ENCODE measurements around the gene MARK3. TPM values are rescaled to one million over a fixed set of nuclear protein-coding genes. Genes with fewer than 3 reads are reported as not detected.

The MARK3 gene
- total RNA-seq, 1 experiment from 2014 or later: 78.0 TPM

DNA sequence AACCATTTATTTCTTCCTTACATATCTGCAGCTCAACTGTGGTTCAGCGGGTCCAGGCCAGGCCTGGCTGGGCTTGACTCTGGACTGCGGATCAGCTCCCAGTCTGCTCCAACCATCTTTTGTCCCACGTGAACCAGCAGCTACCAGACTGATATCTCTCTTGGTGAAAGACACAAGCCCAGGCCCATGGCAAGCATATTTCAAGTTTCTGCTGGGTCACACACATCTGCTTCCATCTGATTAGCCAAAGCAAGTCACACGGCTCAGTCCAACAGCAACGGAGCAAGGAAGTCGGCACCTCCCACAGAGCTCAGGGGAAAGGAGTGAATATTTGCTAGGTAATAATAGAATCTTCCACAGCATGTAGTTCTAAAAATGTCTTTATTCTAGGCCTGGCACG, 24.7 kb upstream of the MARK3 start:
- H3K4me1 ChIP-seq: no peaks in the 10 kb centered on the region
- TF ChIP-seq, protein P1, sequence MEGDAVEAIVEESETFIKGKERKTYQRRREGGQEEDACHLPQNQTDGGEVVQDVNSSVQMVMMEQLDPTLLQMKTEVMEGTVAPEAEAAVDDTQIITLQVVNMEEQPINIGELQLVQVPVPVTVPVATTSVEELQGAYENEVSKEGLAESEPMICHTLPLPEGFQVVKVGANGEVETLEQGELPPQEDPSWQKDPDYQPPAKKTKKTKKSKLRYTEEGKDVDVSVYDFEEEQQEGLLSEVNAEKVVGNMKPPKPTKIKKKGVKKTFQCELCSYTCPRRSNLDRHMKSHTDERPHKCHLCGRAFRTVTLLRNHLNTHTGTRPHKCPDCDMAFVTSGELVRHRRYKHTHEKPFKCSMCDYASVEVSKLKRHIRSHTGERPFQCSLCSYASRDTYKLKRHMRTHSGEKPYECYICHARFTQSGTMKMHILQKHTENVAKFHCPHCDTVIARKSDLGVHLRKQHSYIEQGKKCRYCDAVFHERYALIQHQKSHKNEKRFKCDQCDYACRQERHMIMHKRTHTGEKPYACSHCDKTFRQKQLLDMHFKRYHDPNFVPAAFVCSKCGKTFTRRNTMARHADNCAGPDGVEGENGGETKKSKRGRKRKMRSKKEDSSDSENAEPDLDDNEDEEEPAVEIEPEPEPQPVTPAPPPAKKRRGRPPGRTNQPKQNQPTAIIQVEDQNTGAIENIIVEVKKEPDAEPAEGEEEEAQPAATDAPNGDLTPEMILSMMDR (IDR thresholded peaks at IDR 0.05; ENCODE audit: insufficient read depth in 1 of 2, low read depth in 1 of 2, low read length in 1 of 2, severe bottlenecking in 1 of 2, unreplicated experiment in 1 of 2): no peak
- peaks cover 27% of the 10 kb centered on the region for H3K9me3 ChIP-seq
- H3K27me3 ChIP-seq (replicated peaks; ENCODE audit: control insufficient read depth, insufficient read depth, low read length): no peaks in the 10 kb centered on the region
- H3K27ac Mint-ChIP-seq (ENCODE audit: unreplicated experiment): no peak overlapping the region
- no peaks in the 10 kb centered on the region for H3K4me1 Mint-ChIP-seq (ENCODE audit: low read depth, unreplicated experiment)
- no peaks in the 10 kb centered on the region for H3K36me3 ChIP-seq (ENCODE audit: control insufficient read depth, insufficient read depth, low read length)
- H3K36me3 Mint-ChIP-seq (ENCODE audit: insufficient read depth, unreplicated experiment): peaks cover 5% of the 10 kb centered on the region
- CTCF ChIA-PET: no interaction called here
- no peak overlapping the region for H3K4me3 Mint-ChIP-seq (ENCODE audit: unreplicated experiment)
- no TSS peak for BruUV-seq (replicated peaks)
- no peak for DNase-seq
- H3K4me3 ChIP-seq (ENCODE audit: low read depth, low read length): no peak overlapping the region
- H3K9me3 Mint-ChIP-seq (ENCODE audit: unreplicated experiment): peaks cover 25% of the 10 kb centered on the region
- peaks cover 3% of the 10 kb centered on the region for H3K27me3 Mint-ChIP-seq (ENCODE audit: insufficient read depth, unreplicated experiment)
- intact Hi-C loops (cut with micrococcal nuclease; ENCODE audit: unreplicated experiment): no loop called here
- POLR2A ChIA-PET: no interaction called here

DNA sequence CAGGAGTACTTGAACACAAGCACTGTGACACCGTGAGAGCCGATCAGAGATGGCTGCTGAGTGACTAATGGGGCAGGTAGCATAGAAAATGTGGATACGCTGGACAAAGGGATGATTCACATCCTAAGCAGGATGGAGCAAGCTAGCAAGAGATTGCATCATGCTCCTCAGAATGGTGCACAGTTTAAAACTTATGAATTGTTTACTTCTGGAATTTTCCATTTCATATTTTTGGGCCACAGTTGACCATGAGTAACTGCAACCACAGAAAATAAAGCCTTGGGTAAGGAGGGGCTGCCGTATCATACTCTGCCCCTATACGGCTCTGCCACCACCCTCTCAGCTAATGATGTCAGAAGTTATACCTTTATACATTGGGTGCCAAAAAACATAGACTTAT, 23.3 kb upstream of the MARK3 start:
- intact Hi-C loops (cut with micrococcal nuclease; ENCODE audit: unreplicated experiment): no loop called here
- Mint-ChIP-seq H3K27ac (ENCODE audit: unreplicated experiment) (no peak overlapping the region), H3K36me3 (ENCODE audit: insufficient read depth, unreplicated experiment) (peaks cover 5% of the 10 kb centered on the region), H3K4me3 (ENCODE audit: unreplicated experiment) (no peak overlapping the region), H3K4me1 (ENCODE audit: low read depth, unreplicated experiment) (no peaks in the 10 kb centered on the region), H3K27me3 (ENCODE audit: insufficient read depth, unreplicated experiment) (peaks cover 3% of the 10 kb centered on the region), H3K9me3 (ENCODE audit: unreplicated experiment) (peaks cover 25% of the 10 kb centered on the region)
- Histone ChIP-seq H3K27me3 (replicated peaks; ENCODE audit: control insufficient read depth, insufficient read depth, low read length) (no peaks in the 10 kb centered on the region), H3K9me3 (peaks cover 27% of the 10 kb centered on the region), H3K36me3 (ENCODE audit: control insufficient read depth, insufficient read depth, low read length) (no peaks in the 10 kb centered on the region), H3K4me1 (no peaks in the 10 kb centered on the region), H3K4me3 (ENCODE audit: low read depth, low read length) (no peak overlapping the region)
- POLR2A ChIA-PET: no interaction called here
- TF ChIP-seq, protein P1 (IDR thresholded peaks at IDR 0.05; ENCODE audit: insufficient read depth in 1 of 2, low read depth in 1 of 2, low read length in 1 of 2, severe bottlenecking in 1 of 2, unreplicated experiment in 1 of 2): no peak
- CTCF ChIA-PET: no interaction called here
- DNase-seq: no peak
- BruUV-seq (replicated peaks): no TSS peak

DNA sequence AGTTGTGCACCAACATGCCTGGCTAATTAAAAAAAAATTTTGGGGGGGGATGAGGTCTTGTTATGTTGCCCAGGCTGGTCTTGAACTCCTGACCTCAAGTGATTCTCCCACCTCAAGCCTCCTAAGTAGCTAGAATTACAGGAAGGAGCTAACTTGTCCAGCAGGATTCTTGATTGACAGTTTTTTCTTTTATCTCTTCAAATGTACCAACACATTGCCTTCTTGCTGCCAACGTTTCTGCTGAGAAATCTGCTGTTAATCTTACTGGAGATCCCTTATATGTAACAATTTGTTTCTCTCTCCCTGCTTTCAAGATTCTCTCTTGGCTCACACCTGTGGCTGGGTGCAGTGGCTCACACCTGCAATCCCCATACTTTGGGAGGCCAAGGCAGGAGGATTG, 22.4 kb upstream of the MARK3 start:
- ChIA-PET POLR2A (no interaction called here), CTCF (no interaction called here)
- Histone ChIP-seq H3K36me3 (ENCODE audit: control insufficient read depth, insufficient read depth, low read length) (no peaks in the 10 kb centered on the region), H3K4me3 (ENCODE audit: low read depth, low read length) (no peak overlapping the region), H3K4me1 (no peaks in the 10 kb centered on the region), H3K9me3 (peaks cover 27% of the 10 kb centered on the region), H3K27me3 (replicated peaks; ENCODE audit: control insufficient read depth, insufficient read depth, low read length) (no peaks in the 10 kb centered on the region)
- Mint-ChIP-seq H3K27ac (ENCODE audit: unreplicated experiment) (no peak overlapping the region), H3K4me1 (ENCODE audit: low read depth, unreplicated experiment) (no peaks in the 10 kb centered on the region), H3K9me3 (ENCODE audit: unreplicated experiment) (peaks cover 25% of the 10 kb centered on the region), H3K36me3 (ENCODE audit: insufficient read depth, unreplicated experiment) (peaks cover 5% of the 10 kb centered on the region), H3K27me3 (ENCODE audit: insufficient read depth, unreplicated experiment) (peaks cover 3% of the 10 kb centered on the region), H3K4me3 (ENCODE audit: unreplicated experiment) (no peak overlapping the region)
- BruUV-seq (replicated peaks): no TSS peak
- TF ChIP-seq, protein P1 (IDR thresholded peaks at IDR 0.05; ENCODE audit: insufficient read depth in 1 of 2, low read depth in 1 of 2, low read length in 1 of 2, severe bottlenecking in 1 of 2, unreplicated experiment in 1 of 2): no peak
- DNase-seq: no peak
- intact Hi-C loops (cut with micrococcal nuclease; ENCODE audit: unreplicated experiment): no loop called here

Measured in Caco-2 (cell line).